GM19023 (cell line): ENCODE measurements around the gene LGALS14.
A peak's percentile ranks its signal among the peaks of the same experiment; 100 is the strongest.
"Not testable (repeated sequence)": the region's sequence is repeated elsewhere in the genome, so short reads cannot be mapped to it uniquely, and the experiment has no call there.

Experiments used
- ATAC-seq: cut with Tn5 transposase; IDR thresholded peaks from one replicate; pipeline ENCODE4 v1.9.1; 2021; ENCODE audit warnings: mild to moderate bottlenecking, moderate library complexity; ENCODE audit not compliant: unreplicated experiment

Gene LGALS14

GRCh38 chr19:39704181-39705044 is at the start of gene LGALS14:
TSS of gene LGALS14 (plus strand) at chr19:39704481. CDS start at chr19:39704529, 48 bp downstream.
- no peak for ATAC-seq

- no peak for ATAC-seq
Measured at GRCh38 chr19:39655613-39656012, 48.7 kb upstream of the LGALS14 start, which contains the start of gene LGALS16. TSS of gene LGALS16 (plus strand) at chr19:39655913. CDS start at chr19:39655962, 49 bp downstream.

GRCh38 chr19:39659791-39660190 is 44.5 kb upstream of the LGALS14 start:
- no peak for ATAC-seq

GRCh38 chr19:39660661-39661060 is 43.6 kb upstream of the LGALS14 start:
- no peak for ATAC-seq

GRCh38 chr19:39661565-39661964 is 42.7 kb upstream of the LGALS14 start:
- ATAC-seq, result no peak

- not testable (repeated sequence) for ATAC-seq
Measured at GRCh38 chr19:39669860-39670259, 34.4 kb upstream of the LGALS14 start.

GRCh38 chr19:39670998-39671397 is 33.3 kb upstream of the LGALS14 start:
- no peak for ATAC-seq

- no peak for ATAC-seq
Measured at GRCh38 chr19:39671739-39672363, 32.4 kb upstream of the LGALS14 start.

GRCh38 chr19:39672473-39672872 is 31.8 kb upstream of the LGALS14 start:
- ATAC-seq, result no peak

GRCh38 chr19:39673862-39674261 is 30.4 kb upstream of the LGALS14 start:
- not testable (repeated sequence) for ATAC-seq

- no peak for ATAC-seq
Measured at GRCh38 chr19:39676004-39676403, 28.3 kb upstream of the LGALS14 start.

GRCh38 chr19:39677961-39678889 is 26.1 kb upstream of the LGALS14 start:
- ATAC-seq, result no peak

- peak; percentile 76 for ATAC-seq
Measured at GRCh38 chr19:39679056-39679790, 25.1 kb upstream of the LGALS14 start.

GRCh38 chr19:39679791-39680168 is 24.5 kb upstream of the LGALS14 start:
- peak; percentile 21 for ATAC-seq

- ATAC-seq, result no peak
Measured at GRCh38 chr19:39680593-39680992, 23.7 kb upstream of the LGALS14 start.

GRCh38 chr19:39681416-39681815 is 22.9 kb upstream of the LGALS14 start:
- ATAC-seq, result no peak

- ATAC-seq, result no peak
Measured at GRCh38 chr19:39684267-39684666, 20.0 kb upstream of the LGALS14 start.

- no peak for ATAC-seq
Measured at GRCh38 chr19:39686739-39687138, 17.5 kb upstream of the LGALS14 start.

GRCh38 chr19:39688637-39689036 is 15.6 kb upstream of the LGALS14 start:
- not testable (repeated sequence) for ATAC-seq

- no peak for ATAC-seq
Measured at GRCh38 chr19:39692166-39692565, 12.1 kb upstream of the LGALS14 start.
